OCI-LY7 (cell line): ENCODE data around the gene INPP4A.

Experiments
- CTCF ChIP-seq: fragments of 200-600 bp; sonication (generic); conservative IDR thresholded peaks from 2 replicates; pipeline ENCODE4 v1.5.1; 2014; ENCODE audit warnings: mild to moderate bottlenecking, antibody characterized with exemption, low read length, moderate library complexity, mixed read lengths
- EZH2phosphoT487 ChIP-seq: fragments of 200-600 bp; sonication (generic); IDR thresholded peaks from 2 replicates; pipeline ENCODE4 v1.6.1; 2018; ENCODE audit warnings: low read depth, borderline replicate concordance, mild to moderate bottlenecking, mixed run types, antibody characterized with exemption, low read length, moderate library complexity, mixed read lengths

GRCh38 chr2:98494699-98495098, 50.0 kb downstream of the INPP4A start:
- no peak for TF ChIP-seq CTCF
- no peak for TF ChIP-seq EZH2phosphoT487
